EH (cell line): ENCODE measurements around the gene FAM234A.

ENCODE experiments used
- DNase-seq: peaks from one replicate; pipeline ENCODE4 v3.0.0-alpha.2; 2015; ENCODE audit warnings: low read depth

FAM234A gene

DNA sequence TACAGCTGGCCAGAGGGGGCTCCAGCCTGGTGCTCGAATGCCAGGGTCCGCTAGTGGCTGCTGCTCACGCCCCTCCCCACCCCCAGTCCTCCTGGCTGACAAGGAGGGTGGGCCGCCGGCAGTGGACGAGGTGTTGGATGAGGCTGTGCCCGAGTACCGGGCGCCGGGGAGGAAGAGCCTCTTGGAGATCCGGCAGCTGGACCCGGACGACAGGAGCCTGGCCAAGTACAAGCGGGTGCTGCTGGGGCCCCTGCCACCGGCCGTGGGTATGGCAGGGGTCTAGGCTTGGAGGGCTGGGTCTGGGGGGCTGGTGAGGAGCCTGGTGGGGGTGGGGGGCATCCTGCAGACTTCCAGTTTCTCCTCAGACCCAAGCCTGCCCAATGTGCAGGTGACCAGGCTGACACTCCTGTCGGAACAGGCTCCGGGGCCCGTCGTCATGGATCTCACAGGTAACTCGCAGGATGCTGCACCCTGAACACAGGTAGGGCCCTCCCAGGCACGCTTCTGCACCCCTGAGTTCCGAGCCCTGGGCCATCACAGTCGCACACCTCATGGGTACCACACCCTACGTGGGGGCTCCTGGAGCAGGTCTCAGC lies 47.1 kb downstream of the FAM234A start:
- DNase-seq, result no peak

GRCh38 chr16:282491-282890 lies 47.9 kb downstream of the FAM234A start:
- DNase-seq, result no peak

GRCh38 chr16:283033-283805 lies 48.6 kb downstream of the FAM234A start, which contains the start of gene PDIA2:
Gene PDIA2 (plus strand): TSS chr16:283164. CDS start chr16:283170, 6 bp downstream.
- no peak for DNase-seq

- no peak for DNase-seq
Observed at GRCh38 chr16:284204-285120, 49.8 kb downstream of the FAM234A start.

- no peak for DNase-seq
Observed at GRCh38 chr16:285146-286055, 50.8 kb downstream of the FAM234A start.

- no peak for DNase-seq
Observed at GRCh38 chr16:286491-287297, 52.1 kb downstream of the FAM234A start.

GRCh38 chr16:287298-287811 lies 52.7 kb downstream of the FAM234A start:
- no peak for DNase-seq

DNA sequence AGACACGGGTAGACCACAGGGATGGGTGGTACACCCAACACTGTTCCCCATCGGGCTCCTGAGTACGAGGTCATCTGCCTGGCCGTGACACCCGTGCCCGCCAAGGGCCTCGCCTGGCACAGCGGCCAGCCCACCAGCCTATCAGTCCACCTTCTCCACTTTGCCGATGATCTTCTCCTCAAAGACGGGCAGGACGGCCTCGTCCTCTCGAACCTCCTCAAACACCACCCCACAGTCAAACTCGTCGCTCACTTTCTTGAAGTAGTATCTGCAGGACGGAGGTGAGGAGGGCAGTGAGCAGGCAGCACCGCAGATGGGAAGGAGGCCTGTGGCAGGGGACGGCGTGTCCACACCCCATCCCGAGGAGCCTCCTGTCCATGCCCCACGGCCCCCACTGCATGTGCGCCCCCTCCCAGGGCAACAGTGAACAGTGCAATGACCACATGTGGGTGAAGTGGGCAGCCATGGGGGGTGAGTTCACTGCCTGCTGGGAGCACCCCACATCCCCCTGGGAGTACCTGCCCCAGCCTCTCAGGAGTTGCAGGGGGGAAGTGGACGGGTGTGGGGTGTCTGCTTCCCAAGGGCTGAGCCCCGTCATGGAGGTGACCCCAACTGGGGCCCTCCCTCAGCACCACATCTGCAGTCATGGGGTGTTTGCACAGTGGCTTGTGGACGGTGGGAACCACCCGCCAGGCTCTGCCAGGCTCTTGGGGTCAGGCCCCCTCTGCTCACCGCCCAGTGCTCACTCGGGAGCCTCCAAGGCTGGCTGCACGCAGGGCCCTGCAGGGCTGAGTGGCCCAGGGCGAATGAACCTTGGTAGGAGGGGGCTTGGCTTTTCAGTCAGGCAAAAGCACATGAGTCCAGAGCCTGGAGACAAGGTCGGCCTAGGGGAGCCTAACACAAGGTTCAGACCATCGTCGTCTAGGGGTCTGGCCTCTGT lies 53.6 kb downstream of the FAM234A start:
- no peak for DNase-seq

GRCh38 chr16:289395-289997 lies 54.9 kb downstream of the FAM234A start:
- no peak for DNase-seq

DNA sequence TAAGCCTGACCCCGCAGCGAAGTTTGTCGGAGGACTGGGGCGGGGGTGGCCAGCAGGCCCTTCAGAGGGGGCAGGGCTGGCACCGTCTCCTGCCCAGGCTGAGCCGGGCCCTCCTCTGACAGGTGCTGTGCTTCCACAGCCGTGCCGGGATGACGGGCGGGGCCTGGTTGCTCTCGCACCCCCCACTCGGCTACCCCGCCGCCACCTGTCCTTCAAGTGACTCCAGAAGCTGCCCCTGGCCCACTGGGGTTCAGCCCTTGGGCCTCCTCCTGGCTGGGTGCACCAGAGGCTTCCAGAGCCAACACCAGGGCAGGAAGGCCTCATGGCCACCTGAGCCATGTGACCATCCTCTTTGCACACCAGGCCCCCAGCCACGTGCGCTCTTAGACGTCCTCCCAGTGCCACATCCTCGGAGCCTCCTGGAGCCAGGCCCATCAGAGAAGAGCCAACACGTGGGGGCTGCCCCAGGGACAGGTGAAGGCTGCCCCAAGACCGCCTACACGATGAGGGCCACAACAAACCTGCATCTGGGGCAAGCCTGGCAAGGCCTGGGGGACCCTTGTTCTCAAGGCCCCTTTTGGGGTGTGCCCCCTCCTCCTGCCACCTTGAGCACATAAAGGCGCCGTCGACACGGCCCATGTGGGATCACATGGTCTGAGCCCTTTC lies 55.5 kb downstream of the FAM234A start:
- no peak for DNase-seq

DNA sequence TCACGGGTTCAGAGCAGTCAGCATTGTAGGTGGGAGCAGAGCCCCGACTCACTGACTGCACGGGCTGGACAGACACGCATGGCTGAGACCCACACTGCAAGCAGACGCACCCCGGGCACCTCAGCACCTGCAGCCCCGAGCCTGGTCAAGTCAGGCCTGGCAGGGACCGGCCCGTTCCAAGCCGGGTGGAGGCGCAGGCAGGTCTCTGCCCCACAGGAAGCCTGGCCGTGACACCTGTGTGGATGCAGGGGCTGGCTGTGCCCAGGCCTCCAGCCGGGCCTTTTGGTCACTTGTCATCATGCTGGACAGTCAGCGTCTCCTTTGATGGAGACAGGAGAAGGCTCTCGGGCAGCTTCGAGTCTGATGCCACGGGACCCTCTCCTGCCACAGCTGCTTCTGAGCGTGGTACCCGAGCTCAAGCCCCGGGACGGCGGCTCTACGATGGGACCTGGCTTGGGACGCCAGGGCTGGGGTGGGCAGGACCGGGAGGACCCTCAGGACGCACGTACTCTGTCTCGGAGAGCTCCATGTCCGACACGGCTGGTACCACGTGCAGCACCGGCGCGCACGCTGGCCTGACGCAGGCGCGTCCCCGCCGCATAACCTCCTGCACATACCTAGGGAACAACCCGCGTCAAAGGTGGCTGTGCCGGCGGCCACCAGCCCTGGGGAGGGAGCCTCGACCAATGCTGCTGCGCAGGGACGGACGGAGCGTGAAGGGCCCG lies 56.2 kb downstream of the FAM234A start:
- DNase-seq, result no peak

- DNase-seq, result no peak
Observed at GRCh38 chr16:291539-291938, 56.9 kb downstream of the FAM234A start.

DNA sequence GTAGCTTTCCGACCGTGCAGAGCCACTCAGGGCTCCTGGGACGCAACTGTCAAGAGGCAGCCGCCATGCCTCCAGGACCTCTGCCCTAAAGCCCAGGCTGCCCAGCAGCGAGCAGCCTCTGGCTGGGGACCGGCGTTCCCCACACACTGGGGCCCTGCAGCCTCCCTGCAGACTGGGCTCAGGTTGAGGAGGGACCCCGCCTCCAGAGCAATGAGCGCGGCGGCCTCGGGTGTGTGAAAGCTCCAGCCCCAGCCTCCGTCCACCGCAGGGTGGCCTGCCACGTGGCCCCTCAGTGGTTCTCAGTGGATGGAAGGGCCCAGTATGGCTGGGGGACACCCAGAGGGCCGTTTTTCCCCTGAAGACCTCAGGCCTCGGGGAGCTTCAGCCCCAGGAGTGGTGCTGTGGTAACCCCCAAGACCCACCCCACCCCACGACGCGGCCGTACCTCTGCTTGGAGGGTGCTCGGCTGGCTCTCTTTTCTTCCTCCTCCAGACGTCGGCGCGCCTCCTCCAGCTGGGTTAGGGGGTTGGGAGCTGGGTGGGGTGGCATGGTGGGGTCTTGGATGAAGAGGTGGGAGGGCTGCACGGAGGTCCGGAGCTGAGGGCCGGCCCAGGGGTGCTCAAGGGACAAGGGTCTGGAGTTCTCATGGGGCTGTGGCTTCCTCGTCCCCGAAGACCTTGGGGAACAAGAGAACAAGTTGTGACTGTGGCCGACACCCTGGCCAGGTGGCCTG lies 58.6 kb downstream of the FAM234A start:
- DNase-seq, result no peak

DNA sequence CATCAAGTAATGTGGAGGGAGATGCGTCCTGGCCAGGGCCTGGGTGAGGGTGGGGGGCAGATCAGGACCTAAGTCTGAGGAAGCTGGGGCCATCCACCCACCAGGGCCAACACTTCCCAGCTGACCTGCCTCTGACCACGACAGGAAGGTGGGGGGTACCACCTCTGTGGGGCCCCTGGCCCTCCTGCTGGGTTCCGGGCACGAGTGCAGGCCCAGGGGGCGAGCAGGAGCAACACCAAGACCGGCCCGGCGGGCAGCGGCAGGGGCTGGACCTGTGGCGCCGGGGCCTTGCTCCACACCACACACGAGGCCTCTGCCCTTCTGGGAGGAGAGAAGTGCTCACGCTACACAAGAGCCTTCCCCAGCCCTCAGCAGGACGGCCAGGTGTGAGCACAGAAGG lies 61.7 kb downstream of the FAM234A start:
- no peak for DNase-seq

DNA sequence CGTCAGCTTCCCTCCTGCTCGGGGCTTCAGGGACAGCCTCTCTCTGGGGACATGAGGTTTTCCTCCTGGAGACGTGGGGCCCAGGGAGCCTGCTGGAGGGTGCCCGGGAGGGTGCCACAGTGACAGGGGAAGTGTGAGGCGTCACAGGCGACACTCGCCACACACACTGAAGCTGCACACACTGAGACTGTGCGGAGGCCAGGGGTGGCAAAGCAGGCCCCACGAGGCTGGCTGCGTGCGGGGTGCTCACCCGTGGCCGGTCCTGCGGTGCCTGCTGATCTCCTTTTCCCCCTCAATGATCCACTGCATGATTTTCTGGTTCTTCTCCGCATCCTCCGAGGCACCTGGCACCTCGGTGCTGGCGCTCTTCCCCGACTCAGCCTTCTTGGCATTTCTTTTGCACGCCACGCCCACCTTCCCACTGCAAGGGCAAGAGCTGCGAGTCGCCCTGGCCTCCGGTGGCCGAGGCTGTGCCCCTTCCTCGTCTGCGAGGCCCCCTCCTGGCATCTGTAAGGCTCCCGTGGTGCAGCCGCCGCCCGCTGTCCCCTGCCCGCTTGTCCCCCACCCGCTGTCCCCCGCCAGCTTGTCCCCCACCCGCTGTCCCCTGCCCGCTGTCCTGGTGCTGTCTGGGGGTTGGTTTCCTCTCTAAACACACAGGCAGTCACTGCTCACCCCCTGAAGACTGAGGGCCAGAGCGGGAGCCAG lies 62.3 kb downstream of the FAM234A start:
- DNase-seq, result no peak

DNA sequence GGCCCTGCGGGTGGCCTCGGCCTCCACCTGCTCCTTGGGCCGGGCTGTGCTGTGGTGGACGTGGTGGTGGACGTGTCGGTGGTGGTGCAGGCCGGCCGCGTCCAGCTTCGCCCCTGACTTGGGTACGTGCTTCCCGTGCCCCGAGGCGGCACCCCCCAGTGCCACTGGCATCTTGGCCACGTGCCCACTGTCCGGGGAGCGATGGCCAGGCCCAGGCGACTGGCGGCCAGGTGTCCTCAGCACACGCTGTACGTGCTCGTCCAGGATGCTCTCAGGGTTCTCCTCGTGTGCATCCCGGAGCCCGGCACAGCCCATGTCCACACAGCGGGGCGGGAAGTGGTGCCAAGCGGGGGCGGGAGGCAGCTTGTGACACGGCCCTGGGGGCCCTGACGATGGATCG lies 63.2 kb downstream of the FAM234A start:
- no peak for DNase-seq
